HG03139 (cell line): ENCODE measurements around the gene LRRC53.

Experiments used
- ATAC-seq: cut with Tn5 transposase; IDR thresholded peaks from one replicate; pipeline ENCODE4 v1.9.1; 2021; ENCODE audit not compliant: unreplicated experiment

The LRRC53 gene, protein sequence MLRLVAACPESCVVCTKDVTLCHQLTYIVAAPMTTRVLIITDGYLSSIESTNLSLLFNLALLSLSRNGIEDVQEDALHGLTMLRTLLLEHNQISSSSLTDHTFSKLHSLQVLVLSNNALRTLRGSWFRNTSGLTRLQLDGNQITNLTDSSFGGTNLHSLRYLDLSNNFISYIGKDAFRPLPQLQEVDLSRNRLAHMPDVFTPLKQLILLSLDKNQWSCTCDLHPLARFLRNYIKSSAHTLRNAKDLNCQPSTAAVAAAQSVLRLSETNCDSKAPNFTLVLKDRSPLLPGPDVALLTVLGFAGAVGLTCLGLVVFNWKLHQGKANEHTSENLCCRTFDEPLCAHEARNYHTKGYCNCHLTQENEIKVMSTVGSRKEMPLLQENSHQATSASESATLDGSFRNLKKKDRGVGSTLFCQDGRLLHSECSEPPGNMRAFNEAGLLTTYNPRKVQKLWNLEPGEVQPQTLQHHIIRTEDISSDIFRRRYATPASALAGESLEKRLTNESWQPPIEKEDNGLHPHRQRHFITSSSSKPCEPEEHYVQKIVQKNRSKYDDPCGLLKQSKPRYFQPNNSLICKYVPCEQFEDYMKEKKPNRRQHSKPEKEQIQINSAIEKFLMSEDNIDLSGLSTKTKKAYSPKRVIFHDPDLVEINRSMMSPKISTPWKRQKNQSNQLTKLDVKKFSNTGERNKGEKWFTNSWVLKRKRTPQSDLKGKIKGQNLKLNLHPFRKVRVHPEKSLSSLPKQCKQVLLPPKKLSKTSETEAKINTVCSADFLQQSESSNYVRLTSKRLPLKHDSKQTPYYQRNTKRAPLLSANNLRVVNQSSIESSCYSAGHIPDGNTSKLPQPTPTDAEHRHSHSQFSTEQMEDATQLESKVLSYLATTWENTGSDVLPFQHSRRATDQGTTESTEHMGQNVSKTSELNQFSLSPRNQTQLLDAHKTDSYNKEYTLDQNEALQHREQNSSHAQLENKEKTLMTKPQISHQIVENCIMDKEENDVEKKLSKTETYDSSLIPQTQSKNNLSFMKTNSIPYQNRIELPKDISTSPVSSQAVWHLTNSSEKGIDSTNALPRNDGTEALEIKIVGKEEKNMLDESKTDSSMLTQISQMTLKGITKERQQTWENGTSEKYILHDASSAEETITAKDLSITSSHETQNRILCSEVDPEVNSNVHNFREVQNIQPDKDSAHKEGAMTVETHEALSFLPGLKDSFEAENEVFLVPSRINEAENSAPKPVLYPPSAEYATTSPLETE

DNA sequence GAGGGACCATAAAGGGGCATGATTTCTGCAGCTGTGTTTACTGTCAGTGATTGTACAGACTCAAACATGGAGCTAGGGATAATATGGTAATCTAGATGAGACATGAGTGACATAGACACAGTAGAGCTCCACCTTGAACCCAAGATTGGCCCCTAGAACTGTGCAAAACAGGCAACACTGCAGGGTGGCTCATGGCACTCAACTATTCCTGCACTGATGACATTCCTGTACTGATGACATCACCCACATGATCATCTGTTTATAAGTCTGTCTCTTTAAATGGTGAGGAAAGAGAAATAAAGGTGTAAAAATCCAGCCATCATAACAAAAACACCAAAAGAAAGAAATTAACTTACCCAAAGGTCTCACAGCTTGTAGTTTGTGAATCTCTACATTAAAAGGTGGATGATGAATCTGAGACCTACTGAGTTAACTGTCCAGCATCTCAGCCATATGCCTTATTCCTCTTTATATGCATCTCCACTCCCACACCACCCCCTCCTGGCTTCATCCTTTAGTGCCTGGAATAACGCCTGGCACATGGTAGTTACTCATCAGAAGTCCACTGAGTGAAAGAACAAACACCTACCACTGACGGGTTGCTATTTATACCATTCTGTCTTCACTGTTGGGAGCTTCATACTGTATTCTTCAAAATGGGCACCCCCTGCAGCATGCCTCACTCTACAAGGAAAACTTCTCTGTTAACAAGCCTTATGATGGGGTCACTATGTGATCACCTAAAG is at the start of gene LRRC53:
Gene LRRC53, minus strand, starts transcription at position 442 of the 746 bp plus-strand sequence. CDS start 29,262 bp downstream, outside the sequence.
- ATAC-seq: no peak

DNA sequence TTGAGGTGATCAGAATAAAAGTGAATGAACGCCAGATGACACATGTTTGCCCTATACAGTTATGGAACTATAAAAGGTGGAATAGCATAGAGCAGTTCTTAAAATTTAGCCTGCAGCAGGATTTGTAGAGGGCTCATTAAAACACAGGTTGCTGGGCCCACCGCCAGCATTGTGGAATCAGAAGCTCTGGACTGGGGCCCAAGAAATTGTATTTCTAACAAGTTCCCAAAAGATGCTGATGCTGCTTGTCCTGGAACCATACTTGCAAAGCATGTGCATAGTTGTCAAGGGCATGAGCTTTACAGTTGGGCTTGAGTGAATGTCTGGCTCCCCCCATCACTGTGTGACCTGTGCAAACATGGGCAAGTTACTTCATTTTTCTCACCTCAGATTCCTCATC is 37.5 kb upstream of the LRRC53 start:
- no peak for ATAC-seq

- no peak for ATAC-seq
Observed at GRCh38 chr1:74548961-74549750, 36.7 kb upstream of the LRRC53 start.

DNA sequence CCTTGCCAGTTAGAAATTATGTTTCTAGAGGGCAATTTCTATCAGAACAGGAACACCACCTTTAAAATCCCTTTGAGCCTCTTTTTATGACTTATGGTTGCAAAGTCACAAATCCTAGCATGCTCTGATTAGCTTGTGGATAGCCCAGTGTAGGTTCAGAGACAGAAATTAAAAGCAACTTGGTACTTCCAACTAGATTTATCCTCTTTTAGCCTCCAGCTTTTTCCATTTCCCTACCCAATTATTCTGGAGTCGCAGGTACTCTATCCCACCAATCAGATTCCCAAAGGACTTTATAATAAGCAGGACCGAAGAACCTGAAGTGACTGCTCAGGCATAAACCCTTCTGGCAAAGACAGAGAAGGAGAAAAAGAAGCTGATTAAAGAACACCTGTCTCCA is 33.4 kb upstream of the LRRC53 start:
- ATAC-seq: no peak

DNA sequence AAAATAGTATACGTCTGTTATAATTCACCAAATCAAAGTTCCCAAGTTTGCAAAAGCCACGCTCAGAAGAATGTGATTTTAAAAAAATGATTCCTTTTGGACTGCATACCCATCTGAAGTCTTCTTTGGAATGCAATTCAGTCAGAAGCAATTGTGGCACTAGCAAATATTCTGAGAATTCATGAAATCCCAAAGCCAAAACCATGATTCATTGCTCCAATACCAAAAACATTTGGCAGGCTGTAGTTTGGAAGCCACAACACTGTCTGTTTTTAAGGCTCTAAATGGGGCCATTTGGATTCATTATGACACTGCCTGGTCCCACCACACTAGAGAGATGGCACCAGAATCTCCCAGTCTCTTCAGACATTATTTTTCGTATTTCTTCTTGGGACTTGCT is 21.8 kb upstream of the LRRC53 start:
- no peak for ATAC-seq

GRCh38 chr1:74531796-74532195 is 19.4 kb upstream of the LRRC53 start:
- no peak for ATAC-seq

DNA sequence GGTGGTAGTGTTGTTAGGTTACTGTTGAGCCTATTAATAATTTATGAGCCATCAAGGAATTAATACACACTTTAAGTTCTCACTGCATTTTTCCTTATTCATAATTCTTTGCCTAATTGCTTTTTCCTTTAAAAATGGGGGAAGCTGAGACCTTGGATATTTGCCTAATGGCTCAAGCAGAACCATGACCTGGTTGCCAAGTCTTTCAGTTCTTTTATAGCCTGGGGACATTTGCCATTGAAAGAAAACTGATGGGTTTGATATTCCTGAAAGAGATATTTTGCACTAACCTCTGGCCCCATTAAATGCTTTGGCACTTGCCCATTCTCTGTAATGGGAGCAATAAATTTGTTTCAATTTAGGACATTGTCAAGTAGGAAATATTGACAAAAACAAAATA is 18.5 kb upstream of the LRRC53 start:
- no peak for ATAC-seq

DNA sequence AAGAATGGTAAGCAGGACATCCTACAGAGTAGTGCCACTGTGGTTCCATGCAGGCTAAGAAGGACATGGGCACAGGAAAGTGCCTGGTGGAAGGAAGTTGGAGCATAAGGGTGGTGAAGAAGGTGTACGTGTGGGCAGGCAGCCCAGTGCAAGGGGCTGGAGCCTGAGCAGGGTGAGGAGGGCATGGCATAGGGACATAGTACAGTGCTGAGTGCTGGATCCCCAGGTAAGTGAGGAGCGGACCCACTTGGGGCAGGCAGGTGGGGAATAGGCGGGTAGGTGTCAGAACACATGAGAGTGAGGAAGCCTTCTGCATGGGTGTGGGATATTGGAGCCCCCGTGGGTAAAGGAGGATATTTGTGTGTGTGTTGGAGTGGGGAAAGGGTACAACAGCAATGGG is 15.7 kb upstream of the LRRC53 start:
- no peak for ATAC-seq

DNA sequence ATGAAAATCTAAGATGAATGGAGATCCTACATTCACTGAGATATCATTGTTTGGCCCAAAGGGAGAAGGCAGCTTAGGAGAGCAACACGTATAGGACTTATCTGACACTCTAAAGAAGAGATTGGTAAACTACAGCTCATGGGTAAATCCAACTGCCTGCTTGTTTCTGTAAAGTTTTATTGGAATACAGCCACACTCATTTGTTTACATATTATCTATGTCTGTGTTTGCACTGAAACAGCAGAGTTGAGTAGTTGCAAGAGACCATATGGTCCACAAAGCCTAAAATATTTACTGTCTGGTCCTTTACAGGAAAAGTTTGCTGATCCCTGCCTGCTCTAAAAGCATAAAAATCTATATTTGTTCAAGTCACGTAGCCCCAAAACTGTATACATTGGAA is 14.3 kb upstream of the LRRC53 start:
- no peak for ATAC-seq

DNA sequence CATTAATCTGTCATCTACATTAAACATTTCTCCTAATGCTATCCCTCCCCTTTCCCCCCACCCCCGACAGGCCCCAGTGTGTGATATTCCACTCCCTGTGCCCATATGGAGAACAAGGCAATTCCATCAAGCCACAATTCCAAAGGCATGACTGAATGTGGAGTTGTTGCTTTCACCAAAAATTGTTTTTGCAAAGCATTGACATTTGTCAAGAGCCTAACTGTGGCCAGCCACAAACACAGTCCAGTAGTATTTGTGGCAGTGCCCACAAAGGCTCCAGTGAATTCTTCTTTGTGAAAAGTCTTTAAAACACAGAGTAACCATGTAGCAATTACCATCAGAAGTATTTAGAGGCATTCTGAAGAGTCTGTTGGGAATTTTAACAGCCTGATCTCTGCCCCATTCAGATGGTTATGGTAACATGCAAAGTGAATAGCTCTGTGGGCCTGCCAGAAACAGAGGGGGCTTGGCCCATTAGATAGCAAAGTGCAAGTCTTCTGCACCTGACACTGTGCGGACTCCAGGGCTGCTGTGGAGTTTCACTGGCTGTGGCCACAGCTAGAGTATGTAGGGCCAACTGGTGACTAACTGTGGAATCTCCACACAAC is 11.6 kb upstream of the LRRC53 start:
- no peak for ATAC-seq

DNA sequence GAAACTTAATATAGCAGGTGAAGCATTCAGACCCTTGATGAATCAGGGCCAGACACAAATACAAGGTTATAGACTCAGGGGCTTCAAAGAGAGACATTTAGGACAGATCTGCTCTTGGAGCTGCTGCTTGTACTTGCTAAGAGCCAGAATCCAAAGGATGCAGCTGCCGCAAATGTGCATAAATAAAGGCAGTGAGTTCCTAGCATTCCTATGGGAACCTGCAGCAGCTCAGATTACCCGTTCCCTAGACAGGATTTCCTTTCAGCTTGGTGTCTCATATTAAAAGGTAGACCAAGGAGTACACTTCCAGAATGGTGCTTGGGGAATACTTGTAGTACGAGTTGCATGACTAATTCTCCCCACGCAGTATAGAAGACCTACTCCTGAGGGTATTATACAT is 9.7 kb upstream of the LRRC53 start:
- no peak for ATAC-seq

- peak; percentile 80 for ATAC-seq
Observed at GRCh38 chr1:74517599-74518051, 5.2 kb upstream of the LRRC53 start.

GRCh38 chr1:74513411-74514300 is 1.2 kb upstream of the LRRC53 start:
- no peak for ATAC-seq

DNA sequence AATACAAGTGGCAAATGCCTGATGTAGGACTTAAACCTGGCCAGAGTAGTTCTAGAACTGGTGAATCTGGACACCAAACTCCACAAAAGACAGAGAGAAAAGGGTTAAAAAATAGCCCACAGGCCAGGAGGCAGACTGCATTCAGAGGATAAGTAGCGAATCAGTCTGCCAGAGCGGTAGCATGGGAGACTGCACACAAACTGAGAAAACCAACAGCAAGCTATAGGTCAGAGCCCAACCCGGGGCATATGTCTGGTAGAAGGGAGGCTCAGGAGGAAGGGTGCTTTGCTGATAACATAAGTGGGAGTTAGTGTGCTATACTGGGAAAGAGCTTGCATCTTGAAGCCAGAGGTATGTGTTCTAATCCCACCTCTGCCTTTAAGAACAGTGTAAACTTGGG is 4.0 kb downstream of the LRRC53 start:
- no peak for ATAC-seq

DNA sequence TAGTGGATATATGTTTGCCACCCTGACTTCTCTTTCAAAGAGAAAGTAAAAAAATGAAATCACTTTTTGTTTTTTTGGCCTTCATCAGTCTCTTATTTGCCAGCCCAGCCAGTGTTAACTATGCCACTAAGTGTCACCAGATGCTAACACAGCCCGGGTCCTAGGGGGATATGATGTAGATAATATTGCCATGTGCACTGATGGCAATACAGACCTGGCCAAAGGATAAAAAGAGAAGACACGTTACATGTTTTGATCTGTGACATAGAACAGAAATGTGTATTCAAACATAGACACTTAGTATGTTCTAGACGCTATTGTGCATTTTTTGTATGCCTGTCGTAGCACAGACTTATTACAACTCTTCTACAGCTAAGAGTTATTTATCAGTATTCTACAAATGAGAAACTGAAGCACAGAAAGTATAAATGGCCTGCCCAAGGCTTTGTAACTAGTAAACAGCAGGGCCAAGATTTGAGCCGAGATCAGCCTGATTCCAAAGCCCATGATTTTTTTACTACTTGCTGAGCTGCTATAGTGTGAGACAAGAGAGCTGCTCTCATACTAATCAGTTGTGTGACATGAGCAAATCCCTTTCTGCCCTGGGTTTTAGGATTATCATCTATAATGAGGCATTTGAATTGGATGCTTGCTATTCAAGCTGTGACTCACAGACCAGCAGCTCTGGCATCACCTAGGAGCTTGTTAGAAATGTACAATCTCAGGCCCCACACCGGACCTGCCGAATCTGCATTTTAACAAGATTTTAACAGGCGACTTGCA is 6.3 kb downstream of the LRRC53 start:
- ATAC-seq: no peak

GRCh38 chr1:74504933-74505512 is 7.4 kb downstream of the LRRC53 start:
- no peak for ATAC-seq
